K562 (cell line): ENCODE data around the gene TMEM187. TPM values are rescaled to one million over a fixed set of nuclear protein-coding genes. Genes with fewer than 3 reads are reported as not detected.
A peak's percentile ranks its signal among the peaks of the same experiment; 100 is the strongest.

Source experiments
- ARNT ChIP-seq, 2 experiments: fragments of 450-650 bp; IDR thresholded peaks; 2 replicates each; pipeline ENCODE4 v1.6.1; 2016; ENCODE audit warnings: mild to moderate bottlenecking in 1 of 2
- CEBPG ChIP-seq, 3 experiments: fragments of 200-800 bp in 1 of 3; sonication (Bioruptor generic) in 1 of 3; sonication (generic) in 1 of 3; formaldehyde crosslinking in 1 of 3; IDR thresholded peaks in 2 of 3; conservative IDR thresholded peaks in 1 of 3; 2 replicates each; pipeline versions ENCODE4 v1.6.1 to v1.8.0; 2016 to 2022; ENCODE audit warnings: missing compliant biosample characterization in 2 of 3, missing genetic modification characterization in 2 of 3, mild to moderate bottlenecking in 1 of 3, missing genetic modification reagents in 1 of 3
- CSDE1 ChIP-seq, 2 experiments: fragments of 450-650 bp; IDR thresholded peaks; 2 replicates each; pipeline ENCODE4 v1.6.1; 2016; ENCODE audit warnings: mild to moderate bottlenecking in 1 of 2
- DACH1 ChIP-seq: fragments of 450-650 bp; IDR thresholded peaks from 2 replicates; pipeline ENCODE4 v1.6.1; 2018; ENCODE audit not compliant: partially characterized antibody
- FOXA1 ChIP-seq: fragments of 450-650 bp; IDR thresholded peaks from 2 replicates; pipeline ENCODE4 v1.6.1; 2016; ENCODE audit warnings: mild to moderate bottlenecking, borderline replicate concordance
- FOXM1 ChIP-seq, 2 experiments: fragments of 450-650 bp in 1 of 2; sonication (generic) in 1 of 2; formaldehyde crosslinking in 1 of 2; IDR thresholded peaks; 2 replicates each; pipeline versions ENCODE4 v1.6.1 to v1.9.0; 2017 to 2022; ENCODE audit warnings: low read depth in 2 of 2, mild to moderate bottlenecking in 2 of 2, missing genetic modification reagents in 1 of 2, moderate library complexity in 1 of 2
- KAT2B ChIP-seq: IDR thresholded peaks from one replicate; pipeline ENCODE4 v1.6.1; 2012; ENCODE audit warnings: low read depth, mild to moderate bottlenecking, control low read depth, inconsistent platforms, low read length, moderate library complexity
- KAT7 ChIP-seq: sonication (generic); formaldehyde crosslinking; IDR thresholded peaks from 2 replicates; pipeline ENCODE4 v1.8.0; 2022; ENCODE audit warnings: missing genetic modification reagents, mild to moderate bottlenecking, borderline replicate concordance
- LEF1 ChIP-seq: fragments of 450-650 bp; IDR thresholded peaks from 2 replicates; pipeline ENCODE4 v1.6.1; 2016; ENCODE audit warnings: mild to moderate bottlenecking
- OTX1 ChIP-seq: fragments of 450-650 bp; formaldehyde crosslinking; IDR thresholded peaks from 2 replicates; pipeline ENCODE4 v1.4.0; 2022; ENCODE audit warnings: mild to moderate bottlenecking
- PCBP1 ChIP-seq: fragments of 200-400 bp; formaldehyde crosslinking; IDR thresholded peaks from 2 replicates; pipeline ENCODE4 v1.6.1; 2018; ENCODE audit warnings: mild to moderate bottlenecking, low read depth, low read length; ENCODE audit not compliant: poor library complexity, severe bottlenecking
- POLR2AphosphoS5 ChIP-seq: IDR thresholded peaks from 2 replicates; pipeline ENCODE4 v1.6.1; 2011; ENCODE audit warnings: mild to moderate bottlenecking, low read depth, low read length, moderate library complexity; ENCODE audit not compliant: control insufficient read depth, insufficient read depth
- RREB1 ChIP-seq: fragments of 250-450 bp; sonication (Bioruptor Pico); IDR thresholded peaks from 2 replicates; pipeline ENCODE4 v1.4.0; 2020
- TGIF2 ChIP-seq: sonication (generic); formaldehyde crosslinking; IDR thresholded peaks from 2 replicates; pipeline ENCODE4 v1.8.1; 2022; ENCODE audit warnings: mild to moderate bottlenecking, missing genetic modification reagents, moderate library complexity
- WHSC1 ChIP-seq: IDR thresholded peaks from one replicate; pipeline ENCODE4 v1.6.1; 2012; ENCODE audit warnings: low read length, control low read depth, inconsistent platforms
- ZNF165 ChIP-seq: fragments of 250-450 bp; sonication (Bioruptor Pico); IDR thresholded peaks from 2 replicates; pipeline ENCODE4 v1.4.0; 2020; ENCODE audit warnings: borderline replicate concordance
- ZNF274 ChIP-seq: IDR thresholded peaks from 2 replicates; pipeline ENCODE4 v1.6.1; 2011; ENCODE audit warnings: low read depth, mild to moderate bottlenecking, low read length, moderate library complexity, borderline replicate concordance
- ZNF444 ChIP-seq: fragments of 250-450 bp; sonication (Bioruptor Pico); IDR thresholded peaks from 2 replicates; pipeline ENCODE4 v1.4.0; 2020; ENCODE audit warnings: mild to moderate bottlenecking, moderate library complexity
- polyA plus RNA-seq, 8 experiments: library from polyadenylated mRNA; depleted of rRNA in 4 of 8; stranded (reverse) in 5 of 8; unstranded in 3 of 8; fragments of >200 nt; fragmentation: Nextera tagmentation in 2 of 8; fragmentation: Illumina TruSeq in 1 of 8; extraction: Ambion mirVana in 2 of 8; extraction: Trizol in 1 of 8; gene quantifications; 2 replicates each; pipeline versions ENCODE4 v1.2.1 to v1.2.3, GENCODE V29; 2011 to 2014; ENCODE audit warnings: inconsistent platforms in 1 of 8, missing spikeins in 1 of 8
- total RNA-seq, 7 experiments: library from RNA; depleted of rRNA in 6 of 7; stranded (reverse); fragments of >200 nt in 6 of 7; fragmentation: Illumina TruSeq in 2 of 7; extraction: Trizol in 2 of 7; gene quantifications; 2 replicates each; pipeline versions ENCODE4 v1.2.1 to v1.2.3, GENCODE V29; 2011 to 2021; ENCODE audit warnings: low replicate concordance in 1 of 7

Gene TMEM187
- total and polyA plus RNA-seq, 9 of the 15 experiments (the other 6 are each of a cell fraction or from before 2014, with no cell fraction given): 0.13 to 6.4 (median 1.6) TPM

GRCh38 chrX:153971450-153972367 is 845 bp upstream of the TMEM187 start, which contains the start of gene HCFC1 (continued):
- TF ChIP-seq RREB1 (no peak; the same call in 1 of the 2 replicates), TGIF2 (no peak; the same call in 1 of the 2 replicates), KAT7 (CRISPR knock-in tag) (peak; percentile 96), ZNF444 (CRISPR knock-in tag) (no peak), ARNT (IDR thresholded peaks at IDR 0.05) (0 out of 4 replicates have a peak, but pooled peaks of 1 of the 2 experiments have one; percentile 15), KAT2B (no peak), OTX1 (CRISPR knock-in tag) (no peak), WHSC1 (no peak), DACH1 (no peak), CSDE1 (IDR thresholded peaks at IDR 0.05) (peak in 1 of 2 experiments; percentile 95; a peak in 2 of 4 replicates), ZNF274 (no peak), CEBPG (CRISPR knock-in tag; IDR thresholded peaks at IDR 0.05) (no peak), CEBPG (tag; conservative IDR thresholded peaks at IDR 0.05 in 1 of 2, IDR thresholded peaks at IDR 0.05 in 1 of 2) (no peak), POLR2AphosphoS5 (peak; percentile 33), PCBP1 (peak; percentile 11), LEF1 (no peak), FOXM1 (IDR thresholded peaks at IDR 0.05; ENCODE audit: low read depth) (no peak), FOXM1 (CRISPR knock-in tag; IDR thresholded peaks at IDR 0.05; ENCODE audit: low read depth) (no peak), FOXA1 (no peak), ZNF165 (CRISPR knock-in tag) (no peak; the same call in 1 of the 2 replicates)
